H1 (cell line): ENCODE data around the gene PDZRN3.

Source experiments
- CBX8 ChIP-seq: fragments of 300-800, 300-1000 bp; sonication (generic); IDR thresholded peaks from 2 replicates; pipeline ENCODE4 v1.7.1; 2016; ENCODE audit warnings: low read depth, low read length, borderline replicate concordance
- CHD2 ChIP-seq: IDR thresholded peaks from 2 replicates; pipeline ENCODE4 v1.6.1; 2012; ENCODE audit warnings: low read length, improper control_type of control experiment
- CTCF ChIP-seq, 3 experiments: IDR thresholded peaks; 1 replicate in 2 of 3; 2 replicates in 1 of 3; pipeline versions ENCODE4 v1.5.1 to v1.6.1; 2011; ENCODE audit warnings: low read length in 3 of 3, mild to moderate bottlenecking in 3 of 3, inconsistent platforms in 2 of 3, low read depth in 1 of 3, moderate library complexity in 1 of 3; ENCODE audit not compliant: insufficient read depth in 1 of 3; ENCODE audit errors: control extremely low read depth in 1 of 3
- HDAC2 ChIP-seq, 2 experiments: fragments of 300-600 bp in 1 of 2; sonication (generic) in 1 of 2; IDR thresholded peaks; 2 replicates each; pipeline ENCODE4 v1.6.1; 2011 to 2012; ENCODE audit warnings: low read depth in 2 of 2, low read length in 2 of 2, mild to moderate bottlenecking in 2 of 2, moderate library complexity in 2 of 2, borderline replicate concordance in 1 of 2, inconsistent platforms in 1 of 2
- POLR2A ChIP-seq, 2 experiments: IDR thresholded peaks; 1 replicate in 1 of 2; 2 replicates in 1 of 2; pipeline ENCODE4 v1.6.1; 2011; ENCODE audit warnings: low read depth in 2 of 2, low read length in 2 of 2, mild to moderate bottlenecking in 2 of 2; ENCODE audit errors: control extremely low read depth in 1 of 2
- POLR2AphosphoS5 ChIP-seq: IDR thresholded peaks from 2 replicates; pipeline ENCODE4 v1.6.1; 2011; ENCODE audit warnings: low read depth, low read length
- RXRA ChIP-seq: IDR thresholded peaks from 2 replicates; pipeline ENCODE4 v1.6.1; 2011; ENCODE audit warnings: low read depth, mild to moderate bottlenecking, low read length, moderate library complexity; ENCODE audit not compliant: insufficient read depth
- USF2 ChIP-seq: IDR thresholded peaks from 2 replicates; pipeline ENCODE4 v1.6.1; 2011; ENCODE audit warnings: low read length, improper control_type of control experiment
- YY1 ChIP-seq: IDR thresholded peaks from 2 replicates; pipeline ENCODE4 v1.6.1; 2011; ENCODE audit warnings: low read depth, mild to moderate bottlenecking, low read length

GRCh38 chr3:73618461-73618860, 6.3 kb downstream of the PDZRN3 start:
- TF ChIP-seq CTCF (IDR thresholded peaks at IDR 0.05; ENCODE audit: control extremely low read depth in 1 of 3, insufficient read depth in 1 of 3, low read depth in 1 of 3, low read length in 3 of 3) = no peak
- no peak for TF ChIP-seq CHD2
- TF ChIP-seq POLR2A (IDR thresholded peaks at IDR 0.05; ENCODE audit: control extremely low read depth in 1 of 2, low read depth in 2 of 2, low read length in 2 of 2) = no peak
- TF ChIP-seq RXRA = no peak
- no peak for TF ChIP-seq POLR2AphosphoS5
- no peak for TF ChIP-seq USF2
- no peak for TF ChIP-seq CBX8
- TF ChIP-seq YY1 = no peak
- TF ChIP-seq HDAC2 (IDR thresholded peaks at IDR 0.05; ENCODE audit: borderline replicate concordance in 1 of 2, low read depth in 2 of 2, low read length in 2 of 2) = no peak
